Inferior parietal cortex (tissue), 1 donor: Measurements from ENCODE around the gene ZNF512B.
"Not testable (repeated sequence)": the region's sequence is repeated elsewhere in the genome, so short reads cannot be mapped to it uniquely, and the experiment has no call there.

Experiments
- DNase-seq: peaks from one replicate; pipeline ENCODE4 v3.0.0-alpha.2; 2016; ENCODE audit errors: extremely low spot score

ZNF512B gene

GRCh38 chr20:63977739-63978276, 8.1 kb upstream of the ZNF512B start:
- DNase-seq, result no peak

- no peak for DNase-seq
These were observed 7.4 kb upstream of the ZNF512B start for GRCh38 chr20:63976980-63977738.

GRCh38 chr20:63976511-63976910, 6.8 kb upstream of the ZNF512B start:
- not testable (repeated sequence) for DNase-seq

- DNase-seq, result no peak
These were observed 4.9 kb upstream of the ZNF512B start for GRCh38 chr20:63974402-63975200.

GRCh38 chr20:63973636-63974401, 4.1 kb upstream of the ZNF512B start:
- DNase-seq, result peak; percentile 87

GRCh38 chr20:63973160-63973479, 3.4 kb upstream of the ZNF512B start:
- no peak for DNase-seq

GRCh38 chr20:63972312-63973159, 2.8 kb upstream of the ZNF512B start:
- DNase-seq, result no peak

GRCh38 chr20:63971960-63972311, 2.2 kb upstream of the ZNF512B start:
- DNase-seq, result not testable (repeated sequence)

GRCh38 chr20:63970714-63971431, 1.1 kb upstream of the ZNF512B start:
- no peak for DNase-seq

- DNase-seq, result no peak
These were observed 586 bp downstream of the ZNF512B start for GRCh38 chr20:63968928-63969760.

GRCh38 chr20:63968136-63968927, 1.4 kb downstream of the ZNF512B start:
- no peak for DNase-seq

- DNase-seq, result no peak
These were observed 2.2 kb downstream of the ZNF512B start for GRCh38 chr20:63967330-63968135.

GRCh38 chr20:63966944-63967322, 2.8 kb downstream of the ZNF512B start:
- no peak for DNase-seq

- no peak for DNase-seq
These were observed 3.4 kb downstream of the ZNF512B start for GRCh38 chr20:63966172-63966943.

GRCh38 chr20:63964412-63964811, 5.3 kb downstream of the ZNF512B start:
- DNase-seq, result no peak

- no peak for DNase-seq
These were observed 5.9 kb downstream of the ZNF512B start for GRCh38 chr20:63963784-63964301.

- DNase-seq, result no peak
These were observed 6.4 kb downstream of the ZNF512B start for GRCh38 chr20:63963348-63963741.
